Activated naive CD4-positive, alpha-beta T cell treated with anti-CD3 and anti-CD28 coated beads, Interleukin-2, amount 50 U/mL, for 72 hours (primary cell): ENCODE data around the gene LOC128125822. TPM values are rescaled to one million over a fixed set of nuclear protein-coding genes. Genes with fewer than 3 reads are reported as not detected.

Source experiments
- ATAC-seq, 2 donors: fragments of 150-1000 bp; cut with Tn5 transposase; 2 replicates each; pipeline ENCODE4 v1.10.0; 2021; ENCODE audit warnings: mild to moderate bottlenecking in 2 of 2, moderate library complexity in 2 of 2
- DNase-seq, 2 donors: peaks; one replicate each; pipeline ENCODE4 v3.0.0; 2021 to 2022; ENCODE audit warnings: low spot score in 2 of 2
- H3K27ac Mint-ChIP-seq, 2 donors: one replicate each; pipeline ENCODE4 v1.8.0; 2022; ENCODE audit warnings: mild to moderate bottlenecking in 2 of 2, mixed read lengths in 2 of 2
- H3K36me3 Mint-ChIP-seq, 2 donors: one replicate each; pipeline ENCODE4 v1.8.0; 2022; ENCODE audit warnings: mixed read lengths in 2 of 2
- H3K9me3 Mint-ChIP-seq, 2 donors: one replicate each; pipeline ENCODE4 v1.8.0; 2022; ENCODE audit warnings: mixed read lengths in 2 of 2
- total RNA-seq, 2 donors: library from RNA; stranded (reverse); gene quantifications; one replicate each; pipeline ENCODE4 v1.2.3, GENCODE V29; 2022

The LOC128125822 gene

DNA sequence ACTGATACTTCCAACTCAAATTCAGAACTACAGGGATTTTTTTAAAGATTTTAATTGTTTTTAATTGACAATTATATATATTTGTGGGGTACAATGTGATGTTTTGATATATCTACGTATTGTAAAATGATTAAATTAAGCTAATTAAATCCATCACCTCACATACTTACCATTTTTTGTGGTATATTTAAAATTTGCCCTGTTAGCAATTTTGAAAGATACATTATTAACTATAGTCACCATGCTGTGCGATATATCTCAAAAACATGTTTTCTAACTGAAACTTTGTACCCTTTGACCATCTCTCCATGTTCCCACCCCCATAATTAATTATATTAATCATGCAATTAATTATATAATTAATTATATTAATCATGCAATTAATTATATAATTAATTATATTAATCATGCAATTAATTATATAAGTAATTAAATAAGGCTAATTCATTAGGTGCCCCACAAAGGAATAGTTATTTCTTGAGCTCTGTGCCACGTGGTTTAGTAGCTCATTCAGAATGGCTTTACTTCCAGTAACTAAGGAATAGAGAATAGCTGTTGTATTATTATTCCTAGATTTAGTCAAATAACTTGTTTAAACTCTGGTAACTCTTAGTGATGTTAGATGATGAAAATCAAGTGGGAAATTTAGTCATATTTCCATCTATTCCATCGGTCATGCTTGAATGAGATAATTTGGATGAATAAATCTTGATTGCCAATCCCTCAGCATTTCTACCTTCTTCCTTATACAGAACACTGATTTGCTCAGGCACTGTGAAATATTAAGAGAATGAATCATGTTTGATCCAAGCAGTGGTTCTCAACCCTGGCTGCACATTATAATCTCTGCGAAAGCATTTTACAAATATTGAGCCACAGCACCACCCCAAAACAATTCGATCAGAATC, 25.1 kb downstream of the LOC128125822 start:
- ATAC-seq (peak in 1 of 2 donors; percentile 4), DNase-seq (no peak)
- Mint-ChIP-seq H3K36me3 (no peaks in the 10 kb centered on the region), H3K27ac (no peak overlapping the region), H3K9me3 (no peaks in the 10 kb centered on the region)

DNA sequence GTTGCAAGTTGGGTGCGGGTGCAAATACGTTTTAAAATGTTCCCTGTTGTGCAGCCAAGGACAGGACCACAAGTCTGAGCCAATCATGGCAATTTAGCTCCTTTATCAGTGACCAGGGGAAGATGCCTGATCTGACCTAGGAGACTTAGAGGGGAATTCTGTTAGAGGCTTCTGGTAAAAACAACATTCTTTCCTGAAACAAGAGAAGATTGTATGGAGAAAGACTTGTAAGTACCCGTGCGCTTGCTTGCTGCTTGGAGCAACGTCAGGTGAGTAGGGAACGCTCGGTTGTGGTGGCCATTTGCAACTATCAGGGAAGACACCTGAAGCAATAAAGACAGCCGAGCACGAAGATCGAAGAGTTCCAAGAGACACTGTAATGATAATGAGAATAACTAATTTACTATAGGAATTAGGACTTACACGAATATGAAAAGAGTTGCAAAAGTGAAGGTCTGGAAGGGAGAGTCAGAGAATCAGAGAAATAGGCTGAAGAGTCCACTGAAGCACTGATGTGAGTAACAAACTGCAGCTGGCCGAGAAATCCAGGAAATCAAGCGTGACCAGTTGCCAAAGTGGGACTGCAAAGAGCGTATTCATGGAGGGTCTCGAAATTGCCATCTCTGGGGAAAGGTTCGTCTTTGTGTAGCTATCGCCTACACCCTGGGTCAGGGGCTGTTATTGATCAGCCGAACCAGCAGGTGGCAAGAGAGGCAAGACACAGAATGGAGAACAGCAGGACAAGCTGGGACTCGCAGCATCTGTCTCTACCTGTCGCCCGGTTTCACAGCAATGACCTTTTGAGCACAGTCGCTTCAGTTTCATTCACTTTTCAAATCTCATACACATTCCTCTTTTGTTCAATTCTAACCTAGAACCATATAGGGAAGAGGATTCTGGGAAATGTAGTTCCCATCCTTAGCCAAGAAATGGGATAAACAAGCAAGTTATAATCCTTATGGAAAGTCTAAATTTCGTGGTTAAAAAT, 26.1 kb downstream of the LOC128125822 start:
- no peaks in the 10 kb centered on the region for H3K9me3 Mint-ChIP-seq

DNA sequence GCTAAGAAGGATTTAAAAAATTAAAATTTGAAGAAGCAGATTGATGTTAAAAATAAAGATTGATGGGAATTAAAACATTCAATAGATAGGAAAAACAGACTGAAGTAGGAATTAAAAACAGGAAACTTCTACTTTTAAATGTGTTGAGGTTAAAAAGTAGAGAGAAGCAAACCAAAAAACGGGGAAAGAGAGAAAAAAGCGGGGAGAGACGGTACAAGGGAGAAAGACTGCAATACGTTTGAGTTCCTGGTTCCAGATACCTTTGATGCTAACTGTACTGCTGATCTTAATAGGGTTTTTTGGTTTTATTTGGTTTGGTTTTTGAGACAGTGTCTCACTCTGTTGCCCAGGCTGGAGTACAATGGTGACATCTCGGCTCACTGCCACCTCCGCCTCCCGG, 27.0 kb downstream of the LOC128125822 start:
- Mint-ChIP-seq H3K36me3 (no peaks in the 10 kb centered on the region), H3K9me3 (no peaks in the 10 kb centered on the region), H3K27ac (no peak overlapping the region)
- DNase-seq (no peak), ATAC-seq (no peak)

More for the DNA sequence above, 26.1 kb downstream of the LOC128125822 start:
- peak; percentile 99 to 100 for ATAC-seq
- H3K36me3 Mint-ChIP-seq, result no peaks in the 10 kb centered on the region
- DNase-seq, result peak; percentile 70 to 73
- H3K27ac Mint-ChIP-seq, result peak overlapping the region in 1 of 2 donors; percentile 51

DNA sequence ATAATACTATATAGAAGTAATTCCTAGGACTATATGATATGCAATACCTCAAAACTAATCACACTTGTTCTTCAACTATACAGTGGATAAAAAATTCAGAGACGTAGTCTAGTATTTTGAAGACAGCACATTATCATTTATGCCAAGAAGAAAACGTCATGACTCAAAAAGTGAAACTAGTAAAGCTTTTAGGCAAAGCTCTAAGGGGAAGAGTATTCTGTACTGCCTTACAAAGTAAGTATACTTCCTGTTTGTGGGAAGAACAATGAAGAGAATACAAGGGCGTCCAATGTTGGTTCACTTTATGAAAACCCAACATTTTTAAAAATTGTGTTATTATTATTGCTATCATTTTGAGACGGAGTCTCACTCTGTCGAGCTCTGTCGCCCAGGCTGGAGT, 27.9 kb downstream of the LOC128125822 start:
- DNase-seq, result no peak
- H3K36me3 Mint-ChIP-seq, result no peaks in the 10 kb centered on the region
- no peak overlapping the region for H3K27ac Mint-ChIP-seq
- no peak for ATAC-seq
- no peaks in the 10 kb centered on the region for H3K9me3 Mint-ChIP-seq

DNA sequence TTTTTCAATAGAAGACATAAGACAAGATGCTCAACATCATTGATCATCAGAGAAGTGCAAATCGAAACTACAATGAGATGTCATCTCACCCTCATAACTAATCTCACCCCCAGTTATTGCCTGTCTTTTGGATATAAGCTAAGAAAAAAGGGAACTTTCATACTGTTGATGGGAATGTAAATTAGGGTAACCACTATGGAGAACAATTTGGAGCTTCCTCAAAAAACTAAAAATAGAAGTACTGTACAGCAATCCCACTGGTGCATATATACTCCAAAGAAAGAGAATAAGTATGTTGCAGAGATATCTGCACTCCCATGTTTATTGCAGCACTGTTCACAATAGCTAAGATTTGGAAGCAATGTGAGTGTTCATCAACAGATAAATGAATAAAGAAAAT, 37.0 kb downstream of the LOC128125822 start:
- H3K27ac Mint-ChIP-seq, result no peak overlapping the region
- H3K9me3 Mint-ChIP-seq, result peaks cover 0 to 3% of the 10 kb centered on the region in 2 donors
- no peak for DNase-seq
- no peak for ATAC-seq
- no peaks in the 10 kb centered on the region for H3K36me3 Mint-ChIP-seq

DNA sequence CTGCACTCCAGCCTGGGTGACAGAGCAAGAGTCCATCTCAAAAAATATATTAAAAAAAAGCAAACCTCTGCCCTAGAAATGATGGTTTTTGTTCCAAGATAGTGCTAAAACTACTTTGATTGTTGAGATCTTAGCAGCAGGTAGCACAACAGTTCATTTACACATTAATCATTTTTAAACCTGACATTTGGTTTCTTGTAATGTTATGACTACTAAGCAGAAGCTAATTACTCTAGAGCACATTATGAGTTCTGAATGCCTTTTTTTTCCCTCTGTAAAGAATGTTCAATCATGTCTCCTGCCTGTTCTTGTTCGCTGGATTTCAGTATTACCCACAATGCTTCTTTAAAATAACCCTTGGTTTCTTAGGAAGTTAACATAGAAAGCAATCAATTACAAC, 38.7 kb downstream of the LOC128125822 start:
- Mint-ChIP-seq H3K36me3 (no peaks in the 10 kb centered on the region), H3K9me3 (peaks cover 0 to 3% of the 10 kb centered on the region in 2 donors), H3K27ac (no peak overlapping the region)
- peak in 1 of 2 donors; percentile 46 for ATAC-seq
- no peak for DNase-seq

DNA sequence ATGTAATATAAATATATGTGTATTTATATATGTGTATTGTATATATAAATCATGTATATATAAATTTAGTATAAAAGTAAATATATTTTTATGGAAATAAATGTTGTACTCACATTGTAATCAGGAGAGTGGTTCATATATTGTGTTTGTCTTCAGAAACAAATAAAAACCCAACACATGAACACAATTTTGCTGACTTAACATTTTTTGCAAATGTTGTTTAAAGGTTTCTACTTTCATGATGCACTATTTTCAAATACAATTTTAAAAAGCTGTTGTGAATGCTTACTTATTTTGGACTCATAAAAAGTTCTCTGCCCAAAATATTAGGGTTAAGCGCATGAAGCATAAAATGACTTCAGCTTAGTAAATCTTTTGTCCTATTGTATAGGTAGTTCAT, 39.3 kb downstream of the LOC128125822 start:
- Mint-ChIP-seq H3K36me3 (no peaks in the 10 kb centered on the region), H3K27ac (no peak overlapping the region), H3K9me3 (peaks cover 0 to 3% of the 10 kb centered on the region in 2 donors)
- ATAC-seq, result no peak
- no peak for DNase-seq

DNA sequence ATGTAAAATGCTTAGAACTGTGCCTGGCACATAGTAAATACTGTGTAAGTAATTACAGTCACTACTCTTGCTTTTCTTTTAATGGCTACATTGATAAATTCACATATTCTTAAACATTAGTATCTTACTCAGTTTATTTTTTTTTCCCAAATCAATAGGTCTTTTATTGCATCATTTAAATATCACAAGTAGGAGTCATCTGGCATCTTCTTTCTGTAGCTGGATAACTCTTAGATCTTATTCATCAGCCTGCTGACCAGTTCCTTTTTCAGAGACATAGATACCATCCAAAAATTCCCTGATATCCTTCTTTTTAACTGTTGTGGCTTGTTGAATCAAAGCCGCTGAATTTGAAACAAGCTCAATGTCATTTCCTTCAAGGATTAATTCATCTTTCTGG, 43.3 kb downstream of the LOC128125822 start:
- no peak for ATAC-seq
- no peaks in the 10 kb centered on the region for H3K9me3 Mint-ChIP-seq
- DNase-seq, result no peak
- H3K27ac Mint-ChIP-seq, result no peak overlapping the region
- H3K36me3 Mint-ChIP-seq, result no peaks in the 10 kb centered on the region

Other genes with a start within 250 kb of the LOC128125822 start
- 10 to 100 TPM; 46.4 to 77.0 TPM for gene PTP4A1, start within 50 bp of the LOC128125822 start, total RNA-seq
- 10 to 100 TPM; 55.2 to 61.6 TPM for gene PHF3, start 63.3 kb downstream of the LOC128125822 start, total RNA-seq